ENCODE data around the gene WNT3. TPM values are rescaled to one million over a fixed set of nuclear protein-coding genes. Genes with fewer than 3 reads are reported as not detected.

Gene WNT3
- total and polyA plus RNA-seq, 2 of the 8 experiments (the other 6 are each of a cell fraction or from before 2014, with no cell fraction given): 0.56 to 2.0 TPM

DNA sequence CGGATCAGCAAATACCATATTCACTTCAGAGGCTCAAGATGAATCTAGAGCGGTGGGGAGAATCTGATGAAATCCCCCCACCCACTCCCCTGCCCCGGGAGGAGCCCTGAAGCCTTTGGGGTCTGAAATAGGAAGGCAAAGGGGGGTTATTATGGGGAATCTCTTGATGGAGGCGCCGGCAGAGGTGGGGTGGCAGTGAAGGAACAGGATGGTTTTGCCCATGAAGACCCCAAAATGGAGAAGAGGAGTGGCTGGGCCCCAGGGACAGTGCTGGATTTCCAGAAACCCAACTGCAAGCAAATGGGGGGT lies 637 bp downstream of the WNT3 start:
- H3K4me3 ChIP-seq (ENCODE audit: extremely low read depth in 1 of 4, insufficient read depth in 2 of 4, low read depth in 3 of 4, low read length in 4 of 4): peak overlapping the region in 2 of 4 experiments; percentile 24 to 50; a peak in 4 of 8 replicates
- H3K4me2 ChIP-seq (ENCODE audit: insufficient read depth in 1 of 2, low read depth in 2 of 2, low read length in 2 of 2): peak overlapping the region; percentile 92 to 96

More for the DNA sequence above, 637 bp downstream of the WNT3 start:
- Histone ChIP-seq H2BK120ac (replicated peaks; ENCODE audit: low read depth, low read length) (no peak overlapping the region), H2AFZ (ENCODE audit: low read length) (no peak overlapping the region), H4K8ac (ENCODE audit: extremely low read depth, insufficient read depth, low read length) (no peak overlapping the region), H3K79me2 (ENCODE audit: control insufficient read depth in 1 of 2, insufficient read depth in 2 of 2, low read length in 2 of 2) (no peaks in the 10 kb centered on the region), H2BK12ac (ENCODE audit: low read depth, low read length) (no peak overlapping the region), H3K14ac (ENCODE audit: insufficient read length) (no peak overlapping the region), H3K23me2 (ENCODE audit: low read depth, low read length) (peaks cover 23% of the 10 kb centered on the region; the same call in 1 of the 2 replicates), H4K5ac (ENCODE audit: insufficient read length, low read depth, low read length) (no peak overlapping the region), H3K27me3 (replicated peaks in 1 of 4; ENCODE audit: control insufficient read depth in 3 of 4, extremely low read depth in 1 of 4, insufficient read depth in 3 of 4, low read length in 3 of 4) (peaks cover 37 to 82% (median 75%) of the 10 kb centered on the region in 4 experiments), H2AK5ac (ENCODE audit: low read depth, low read length) (no peak overlapping the region), H3K23ac (ENCODE audit: insufficient read length) (no peak overlapping the region), H3K4ac (replicated peaks; ENCODE audit: insufficient read length, low read depth, low read length) (no peak overlapping the region), H2BK5ac (ENCODE audit: low read depth, low read length) (no peak overlapping the region), H4K20me1 (replicated peaks in 1 of 2; ENCODE audit: control insufficient read depth in 1 of 2, insufficient read depth in 2 of 2, low read length in 2 of 2) (peaks cover 2 to 3% of the 10 kb centered on the region in 2 experiments), H2BK20ac (ENCODE audit: low read length) (no peak overlapping the region), H3K27ac (ENCODE audit: low read depth, low read length) (no peak overlapping the region), H4K91ac (replicated peaks; ENCODE audit: insufficient read length, low read length) (no peak overlapping the region), H3K79me1 (ENCODE audit: low read depth, low read length) (no peaks in the 10 kb centered on the region; the same call in 1 of the 2 replicates), H3K4me1 (replicated peaks in 1 of 4; ENCODE audit: control insufficient read depth in 3 of 4, insufficient read depth in 4 of 4, low read length in 3 of 4) (peaks cover 0 to 44% (median 34%) of the 10 kb centered on the region in 4 experiments; a peak in 6 of 7 replicates), H3K18ac (ENCODE audit: extremely low read depth, low read length) (0 out of 2 replicates have a peak overlapping the region, but pooled peaks have one; percentile 11), H3K36me3 (ENCODE audit: control insufficient read depth in 2 of 4, insufficient read depth in 4 of 4, low read length in 3 of 4) (no peaks in the 10 kb centered on the region), H3K9ac (replicated peaks in 1 of 4; ENCODE audit: extremely low read depth in 1 of 4, low read depth in 3 of 4, low read length in 3 of 4) (no peak overlapping the region), H2BK15ac (ENCODE audit: low read length) (no peak overlapping the region), H3K9me3 (ENCODE audit: insufficient read depth in 2 of 2, low read depth in 1 of 2, low read length in 1 of 2) (no peaks in the 10 kb centered on the region), H3K56ac (replicated peaks; ENCODE audit: insufficient read length, low read depth, low read length) (no peak overlapping the region)
- FAIRE-seq (no peak), DNase-seq (ENCODE audit: low read depth in 1 of 2, low spot score in 2 of 2) (no peak)
- 17% methylated on average over 5 of the region's 5 CpGs; no CpG with 5 or more reads in 1 of the 2 experiments for WGBS, 2 experiments (ENCODE audit: extremely low coverage in 1 of 2, insufficient coverage in 1 of 2, insufficient read length in 1 of 2, insufficient replicate concordance in 2 of 2, low coverage in 1 of 2, low lambda C conversion rate in 2 of 2, missing lambda C conversion rate in 1 of 2)
- POLR2A ChIA-PET (ENCODE audit: partially characterized antibody): no interaction called here
- CTCF ChIA-PET (ENCODE audit: partially characterized antibody): no interaction called here
- TF ChIP-seq SP2 (IDR thresholded peaks at IDR 0.05; ENCODE audit: low read length) (no peak), EZH2 (IDR thresholded peaks at IDR 0.05; ENCODE audit: low read depth, low read length, severe bottlenecking) (peak; percentile 56), BCL11A (IDR thresholded peaks at IDR 0.05; ENCODE audit: low read depth in 2 of 2, low read length in 2 of 2) (no peak), SUZ12 (IDR thresholded peaks at IDR 0.05; ENCODE audit: low read length) (no peak; the same call in 1 of the 2 replicates), TCF12 (IDR thresholded peaks at IDR 0.05; ENCODE audit: low read depth, low read length) (no peak), JUN (IDR thresholded peaks at IDR 0.05; ENCODE audit: low read depth, low read length) (no peak)

Data from H1 (cell line).